OCI-LY7 (cell line): ENCODE data around the gene ARPC1B.

ENCODE experiments used
- EZH2phosphoT487 ChIP-seq: fragments of 200-600 bp; sonication (generic); IDR thresholded peaks from 2 replicates; pipeline ENCODE4 v1.6.1; 2018; ENCODE audit warnings: low read depth, borderline replicate concordance, mild to moderate bottlenecking, mixed run types, antibody characterized with exemption, low read length, moderate library complexity, mixed read lengths
- TF ChIP-seq, protein P1 (sequence below): fragments of 200-600 bp; sonication (generic); conservative IDR thresholded peaks from 2 replicates; pipeline ENCODE4 v1.5.1; 2014; ENCODE audit warnings: mild to moderate bottlenecking, antibody characterized with exemption, low read length, moderate library complexity, mixed read lengths

GRCh38 chr7:99352247-99352646 lies 22.3 kb upstream of the ARPC1B start:
- TF ChIP-seq, protein P1, sequence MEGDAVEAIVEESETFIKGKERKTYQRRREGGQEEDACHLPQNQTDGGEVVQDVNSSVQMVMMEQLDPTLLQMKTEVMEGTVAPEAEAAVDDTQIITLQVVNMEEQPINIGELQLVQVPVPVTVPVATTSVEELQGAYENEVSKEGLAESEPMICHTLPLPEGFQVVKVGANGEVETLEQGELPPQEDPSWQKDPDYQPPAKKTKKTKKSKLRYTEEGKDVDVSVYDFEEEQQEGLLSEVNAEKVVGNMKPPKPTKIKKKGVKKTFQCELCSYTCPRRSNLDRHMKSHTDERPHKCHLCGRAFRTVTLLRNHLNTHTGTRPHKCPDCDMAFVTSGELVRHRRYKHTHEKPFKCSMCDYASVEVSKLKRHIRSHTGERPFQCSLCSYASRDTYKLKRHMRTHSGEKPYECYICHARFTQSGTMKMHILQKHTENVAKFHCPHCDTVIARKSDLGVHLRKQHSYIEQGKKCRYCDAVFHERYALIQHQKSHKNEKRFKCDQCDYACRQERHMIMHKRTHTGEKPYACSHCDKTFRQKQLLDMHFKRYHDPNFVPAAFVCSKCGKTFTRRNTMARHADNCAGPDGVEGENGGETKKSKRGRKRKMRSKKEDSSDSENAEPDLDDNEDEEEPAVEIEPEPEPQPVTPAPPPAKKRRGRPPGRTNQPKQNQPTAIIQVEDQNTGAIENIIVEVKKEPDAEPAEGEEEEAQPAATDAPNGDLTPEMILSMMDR = no peak
- TF ChIP-seq EZH2phosphoT487 = no peak
